Astrocyte (in vitro differentiated cells and primary cell): ENCODE results near the gene SAMD5.

ENCODE experiments used
- CTCF ChIP-seq: IDR thresholded peaks from 2 replicates; pipeline ENCODE4 v1.5.1; 2011; ENCODE audit warnings: low read depth, mild to moderate bottlenecking, inconsistent platforms, low read length, moderate library complexity; ENCODE audit not compliant: insufficient read depth
- EZH2 ChIP-seq: IDR thresholded peaks from 2 replicates; pipeline ENCODE4 v1.6.1; 2012; ENCODE audit warnings: mild to moderate bottlenecking, low read length, inconsistent platforms; ENCODE audit not compliant: insufficient read depth

GRCh38 chr6:147618927-147619326 is 110.4 kb downstream of the SAMD5 start:
- TF ChIP-seq CTCF, result no peak
- no peak for TF ChIP-seq EZH2
